LoVo (cell line): ENCODE data around the gene NDEL1.
A peak's percentile ranks its signal among the peaks of the same experiment; 100 is the strongest.
"Not testable (repeated sequence)": the region's sequence is repeated elsewhere in the genome, so short reads cannot be mapped to it uniquely, and the experiment has no call there.

ENCODE experiments used
- DNase-seq: peaks from one replicate; pipeline ENCODE4 v3.0.0-alpha.2; 2016; ENCODE audit warnings: low spot score

The NDEL1 gene, protein sequence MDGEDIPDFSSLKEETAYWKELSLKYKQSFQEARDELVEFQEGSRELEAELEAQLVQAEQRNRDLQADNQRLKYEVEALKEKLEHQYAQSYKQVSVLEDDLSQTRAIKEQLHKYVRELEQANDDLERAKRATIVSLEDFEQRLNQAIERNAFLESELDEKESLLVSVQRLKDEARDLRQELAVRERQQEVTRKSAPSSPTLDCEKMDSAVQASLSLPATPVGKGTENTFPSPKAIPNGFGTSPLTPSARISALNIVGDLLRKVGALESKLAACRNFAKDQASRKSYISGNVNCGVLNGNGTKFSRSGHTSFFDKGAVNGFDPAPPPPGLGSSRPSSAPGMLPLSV

DNA sequence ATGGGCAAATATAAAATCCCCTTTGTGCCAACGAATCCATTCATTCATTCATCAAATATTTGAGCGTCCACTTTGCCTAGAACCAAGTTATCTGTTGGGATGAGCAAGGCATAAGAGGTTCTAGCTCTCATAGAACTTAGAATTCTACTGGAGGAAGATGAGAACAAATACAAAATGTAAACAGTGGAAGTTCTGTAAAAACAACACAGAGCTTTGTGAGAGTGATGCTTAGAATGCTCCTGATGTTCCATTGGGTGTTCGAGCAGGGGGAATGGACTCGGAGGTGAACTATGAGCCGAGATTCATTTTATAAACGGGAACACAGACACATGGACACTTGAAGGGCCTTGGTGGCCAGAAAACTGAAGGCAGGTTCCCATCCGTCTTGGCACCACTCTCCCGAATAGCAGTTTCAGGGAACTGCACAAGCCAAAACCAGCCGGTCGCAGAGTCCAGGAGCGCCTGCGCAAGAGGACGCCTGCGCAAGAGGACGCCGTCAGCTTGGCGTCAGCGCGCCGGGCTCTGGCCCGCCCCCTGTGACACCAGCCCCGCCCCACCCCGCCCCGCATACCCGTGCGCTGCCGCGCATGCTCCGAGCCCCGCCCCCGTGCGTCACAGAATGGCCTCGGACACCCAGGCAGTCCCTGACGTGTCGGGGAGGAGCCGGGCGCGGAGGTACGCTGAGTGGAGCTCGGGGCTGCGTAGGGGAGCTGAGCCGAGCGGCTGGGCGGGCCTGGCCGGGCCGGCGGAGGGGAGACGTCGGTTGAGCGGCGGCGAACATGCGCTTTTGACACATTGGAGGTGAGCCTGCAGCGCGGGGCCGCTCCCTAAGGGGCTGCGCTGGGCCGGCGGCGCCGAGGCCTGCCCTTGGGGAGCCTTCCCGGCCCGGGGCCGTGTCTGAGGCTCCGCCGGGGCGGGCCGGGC, at the start of gene NDEL1:
Gene NDEL1, plus strand, starts transcription at position 640 of the 924 bp plus-strand sequence. CDS start 8,388 bp downstream, outside the sequence.
- peak; percentile 97 for DNase-seq

DNA sequence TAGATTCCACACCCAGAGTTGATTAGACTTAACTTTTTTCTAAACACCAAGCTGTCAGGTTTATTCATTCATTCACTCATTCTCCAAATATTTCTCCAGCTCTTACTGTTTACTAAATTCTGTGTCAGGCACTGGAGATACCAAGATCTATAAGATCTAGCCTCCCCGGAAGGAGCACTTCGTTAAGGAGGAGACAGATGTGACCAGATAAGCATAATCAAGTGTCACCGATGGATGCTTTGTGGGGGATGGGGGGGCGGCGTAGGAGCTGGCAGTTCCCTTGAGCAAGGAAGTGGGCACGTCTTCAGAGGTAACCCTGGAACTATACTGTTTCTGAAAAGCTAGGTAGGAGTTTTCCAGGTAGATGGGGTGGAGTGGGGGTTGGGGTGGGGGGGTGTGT, 48.8 kb upstream of the NDEL1 start:
- no peak for DNase-seq

DNA sequence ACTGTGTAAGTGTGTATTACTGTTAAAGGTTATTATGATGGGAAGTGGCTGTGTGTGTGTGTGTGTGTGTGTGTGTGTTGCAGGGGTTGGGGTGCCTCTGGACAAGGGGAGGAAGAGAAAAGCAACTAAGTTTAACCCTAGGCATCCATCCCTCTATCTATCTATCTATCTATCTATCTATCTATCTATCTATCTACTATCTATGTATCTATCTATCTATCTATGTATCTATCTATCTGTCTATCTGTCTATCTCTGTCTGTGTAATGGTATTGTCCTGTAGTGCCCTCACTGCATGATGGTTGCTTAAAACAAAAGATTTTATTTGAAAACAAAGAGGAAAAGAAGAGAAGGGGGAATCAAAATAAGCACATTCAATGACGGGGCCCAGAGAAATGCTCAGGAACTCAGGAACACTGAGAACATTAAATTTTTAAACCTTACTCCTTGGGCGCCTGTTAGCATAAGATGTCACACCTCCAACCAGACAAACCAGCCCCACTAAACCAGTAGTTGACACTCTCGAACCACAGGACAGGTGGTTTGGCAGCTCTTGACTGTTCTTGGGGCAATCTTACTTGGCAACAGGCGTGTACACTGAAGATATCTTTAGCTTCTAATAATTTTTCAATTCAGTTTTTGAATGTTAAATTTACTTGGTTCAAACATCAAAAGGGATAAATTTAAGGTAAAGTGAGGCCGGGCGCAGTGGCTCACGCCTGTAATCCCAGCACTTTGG, 47.6 kb upstream of the NDEL1 start:
- no peak for DNase-seq

DNA sequence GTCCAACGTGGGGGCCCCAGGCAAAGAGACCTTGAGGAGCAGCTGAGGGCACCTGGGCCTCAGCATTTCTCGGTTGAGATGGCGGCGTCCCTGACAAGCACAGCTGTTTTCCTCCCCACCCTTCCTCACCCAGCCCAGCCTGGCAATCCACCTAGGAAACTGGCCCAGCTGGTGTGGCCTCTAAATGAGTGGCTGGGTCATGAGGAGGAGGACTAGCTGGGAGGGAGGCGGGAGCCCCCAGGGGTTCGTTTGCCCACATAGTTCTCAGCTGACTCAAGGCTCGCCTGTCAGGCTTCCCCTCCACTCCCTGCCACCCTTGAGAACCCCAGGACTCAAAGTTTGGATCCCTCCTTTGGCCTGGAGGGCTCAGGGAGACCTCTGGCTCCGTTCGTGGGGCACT, 44.0 kb upstream of the NDEL1 start:
- no peak for DNase-seq

DNA sequence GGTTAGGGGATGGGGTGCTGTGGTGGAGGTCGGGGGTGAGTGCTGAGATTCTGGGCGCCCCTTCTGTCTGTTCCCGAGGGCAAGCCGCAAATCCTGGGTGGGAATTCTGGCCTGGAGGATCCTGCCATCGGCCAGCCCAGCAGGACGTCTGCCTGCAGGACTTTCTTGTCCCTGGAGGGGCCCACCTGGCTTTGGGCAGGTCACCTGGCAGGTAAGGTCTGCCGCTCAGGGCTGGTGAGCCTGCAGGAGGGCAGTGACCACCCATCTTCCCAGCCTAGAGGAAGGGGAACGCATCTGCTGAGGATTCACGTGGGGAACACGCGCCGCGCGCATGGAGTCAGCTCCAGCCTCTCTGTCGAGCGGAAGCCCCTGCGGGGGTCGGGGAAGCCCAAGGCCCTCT, 43.4 kb upstream of the NDEL1 start:
- DNase-seq, result no peak

DNA sequence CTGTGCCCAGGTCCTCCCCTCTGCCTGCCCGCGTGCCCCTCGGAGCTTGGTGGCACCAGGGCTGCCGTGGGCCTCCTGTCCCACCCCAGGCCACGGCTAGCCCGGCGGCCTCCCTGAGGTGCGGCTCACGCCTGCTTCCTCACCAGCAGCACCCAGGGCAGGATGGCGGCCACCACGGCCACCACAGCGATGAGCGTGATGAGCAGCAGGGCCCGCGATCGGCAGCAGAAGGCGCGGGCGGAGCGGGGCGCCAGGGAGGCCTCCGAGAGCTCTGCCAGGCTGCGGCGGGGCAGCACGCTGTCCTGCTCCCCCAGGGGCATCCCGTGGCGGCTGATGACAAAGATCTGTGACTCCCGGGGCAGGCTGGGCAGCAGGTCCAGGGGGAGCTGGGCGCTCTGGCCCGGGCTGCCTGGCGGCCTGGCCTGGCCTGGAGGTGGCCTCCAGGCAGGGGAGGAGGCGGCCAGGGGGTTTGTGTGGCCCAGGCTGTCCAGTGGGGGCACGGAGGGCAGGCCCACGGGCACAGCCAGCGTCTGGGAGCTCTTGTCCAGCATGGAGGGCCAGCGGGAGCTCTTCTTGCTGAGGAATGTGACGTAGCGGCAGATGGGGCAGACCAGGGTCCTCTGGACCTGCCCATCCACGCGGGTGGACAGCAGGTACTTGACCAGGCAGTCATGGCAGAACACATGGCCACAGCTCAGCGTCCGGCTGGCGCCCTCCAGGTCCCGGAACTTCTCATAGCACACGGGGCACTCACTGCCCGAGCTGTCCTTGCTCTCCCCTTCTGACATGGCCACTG, 42.8 kb upstream of the NDEL1 start:
- DNase-seq, result no peak

DNA sequence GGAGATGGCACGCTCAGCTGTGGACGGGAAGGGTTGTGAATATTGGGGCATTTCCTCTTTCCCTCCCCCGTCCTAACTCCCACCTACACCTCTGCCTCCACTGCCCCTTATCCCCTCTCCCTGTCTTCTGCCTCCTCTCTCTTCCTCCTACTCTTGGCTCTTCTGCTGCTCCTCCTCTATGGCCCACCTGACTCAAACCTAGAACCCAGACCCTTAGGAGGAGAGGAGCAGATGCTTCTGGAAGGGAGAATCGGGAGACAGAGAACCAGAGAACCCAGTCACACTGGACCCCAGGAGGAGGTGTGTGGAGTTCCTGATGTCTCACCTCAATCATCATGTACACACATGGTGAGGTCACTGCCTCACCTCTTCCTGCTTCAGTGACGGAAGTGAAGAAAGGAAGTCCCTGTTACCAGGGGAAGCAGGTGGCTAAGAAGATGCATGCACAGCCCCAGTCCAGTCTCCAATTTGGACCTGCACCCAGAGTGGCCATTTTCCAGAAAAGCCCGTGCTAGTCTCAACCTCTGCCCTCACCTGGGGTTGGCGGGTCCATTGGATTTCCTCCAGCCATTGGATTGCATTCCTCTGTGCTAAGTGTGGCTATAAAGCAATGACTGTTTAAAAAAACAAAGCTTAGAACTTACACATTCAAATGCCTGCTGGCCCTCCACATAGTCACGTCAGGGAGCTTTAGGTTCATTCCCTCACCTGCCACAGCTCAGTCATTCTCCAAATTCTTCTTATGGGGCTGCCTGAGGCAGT, 42.0 kb upstream of the NDEL1 start:
- no peak for DNase-seq

DNA sequence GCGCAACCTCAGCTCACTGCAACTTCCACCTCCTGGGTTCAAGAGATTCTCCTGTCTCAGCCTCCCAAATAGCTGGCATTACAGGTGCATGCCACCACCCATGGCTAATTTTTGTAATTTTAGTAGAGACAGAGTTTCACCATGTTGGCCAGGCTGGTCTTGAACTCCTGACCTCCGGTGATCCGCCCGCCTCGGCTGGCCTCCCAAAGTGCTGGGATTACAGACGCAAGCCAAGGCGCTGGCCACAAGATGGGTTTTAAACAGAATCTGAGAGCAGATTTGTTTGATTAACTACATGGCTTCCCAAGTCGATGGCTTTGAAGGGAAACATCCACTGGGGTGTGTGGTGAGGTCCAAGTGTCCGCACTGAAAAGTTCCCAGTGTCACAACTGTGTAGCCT, 41.2 kb upstream of the NDEL1 start:
- DNase-seq, result not testable (repeated sequence)

DNA sequence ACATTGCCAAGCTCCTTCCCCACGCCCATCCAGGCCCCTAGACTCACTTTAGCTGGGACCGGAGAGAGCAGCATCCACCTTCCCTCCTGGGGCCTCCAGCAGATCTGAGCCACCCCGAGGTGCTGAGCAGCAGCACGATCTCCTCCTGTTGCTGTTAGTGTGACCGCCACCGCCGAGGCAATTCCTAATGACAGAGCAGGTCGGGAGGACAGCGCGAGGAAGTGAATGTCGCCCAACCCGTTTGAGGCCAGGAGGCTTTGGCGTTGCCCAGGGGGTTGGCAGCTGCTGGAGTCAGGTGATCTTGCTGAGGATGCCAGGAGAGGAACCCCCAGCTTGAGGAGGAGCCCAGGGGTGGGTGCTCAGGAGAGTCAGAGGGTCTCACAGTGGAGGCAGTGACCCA, 38.0 kb upstream of the NDEL1 start, which contains the start of gene RNF222:
Gene RNF222, minus strand, starts transcription at position 192 of the 400 bp plus-strand sequence. CDS start 4,366 bp downstream, outside the sequence.
- no peak for DNase-seq

DNA sequence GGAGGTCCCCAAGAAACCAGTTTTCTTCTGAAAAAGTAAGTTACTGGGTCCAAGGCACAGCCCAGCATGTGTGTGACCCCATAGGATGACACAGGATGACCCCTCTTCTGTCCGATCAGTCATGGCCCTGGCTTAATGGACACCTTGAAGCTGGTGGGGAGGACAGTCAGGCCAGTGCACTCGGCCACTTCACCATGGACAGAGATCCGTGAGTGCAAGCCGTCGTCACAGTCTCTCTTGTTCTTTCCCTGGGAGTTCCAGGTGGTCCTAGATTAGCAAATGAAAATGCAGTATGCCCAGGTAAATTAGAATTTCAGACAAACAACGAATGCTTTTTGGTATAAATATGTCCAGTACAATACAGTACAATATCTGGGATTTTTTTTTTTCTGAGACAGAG, 36.7 kb upstream of the NDEL1 start:
- no peak for DNase-seq

DNA sequence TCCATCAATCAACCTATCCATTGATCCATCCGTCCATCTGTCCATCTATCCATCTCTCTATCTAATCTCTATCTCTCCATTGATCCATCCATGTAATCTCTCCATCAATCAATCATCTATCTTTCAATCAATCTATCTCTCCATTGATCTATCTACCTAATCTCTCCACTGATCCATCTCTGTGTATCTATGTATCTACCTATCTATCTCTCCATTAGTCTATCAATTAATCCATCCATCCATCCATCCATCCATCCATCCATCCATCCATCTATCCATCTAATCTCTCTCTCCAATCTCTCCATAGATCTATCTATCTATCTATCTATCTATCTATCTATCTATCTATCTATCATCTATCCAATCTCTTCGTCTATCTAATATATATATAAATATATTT, 34.6 kb upstream of the NDEL1 start:
- DNase-seq, result no peak

DNA sequence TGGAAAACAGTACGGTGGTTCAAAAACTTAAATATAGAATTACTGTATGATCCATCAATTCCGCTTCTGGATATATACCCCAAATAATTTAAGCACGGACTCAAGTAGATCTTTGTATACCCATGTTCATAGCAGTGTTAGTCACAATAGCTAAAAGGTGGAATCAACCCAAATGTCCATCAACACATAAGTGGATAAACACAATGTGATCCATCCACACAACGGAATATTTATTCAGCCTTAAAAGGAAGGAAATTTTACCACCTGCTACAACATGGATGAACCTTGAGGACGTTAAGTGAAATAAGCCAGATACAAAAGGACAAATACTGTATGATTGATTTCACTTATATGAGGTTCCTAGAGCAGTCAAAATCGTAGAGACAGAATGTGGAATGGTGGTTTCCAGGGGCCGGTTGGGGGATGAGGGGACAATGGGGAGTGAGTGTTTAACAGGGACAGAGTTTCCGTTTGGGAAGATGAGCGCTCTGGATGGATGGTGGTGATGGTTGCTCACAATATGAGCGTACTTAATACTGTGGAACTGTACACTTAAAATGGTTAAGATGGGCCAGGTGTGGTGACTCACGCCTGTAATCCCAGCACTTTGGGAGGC, 32.7 kb upstream of the NDEL1 start:
- DNase-seq, result no peak

DNA sequence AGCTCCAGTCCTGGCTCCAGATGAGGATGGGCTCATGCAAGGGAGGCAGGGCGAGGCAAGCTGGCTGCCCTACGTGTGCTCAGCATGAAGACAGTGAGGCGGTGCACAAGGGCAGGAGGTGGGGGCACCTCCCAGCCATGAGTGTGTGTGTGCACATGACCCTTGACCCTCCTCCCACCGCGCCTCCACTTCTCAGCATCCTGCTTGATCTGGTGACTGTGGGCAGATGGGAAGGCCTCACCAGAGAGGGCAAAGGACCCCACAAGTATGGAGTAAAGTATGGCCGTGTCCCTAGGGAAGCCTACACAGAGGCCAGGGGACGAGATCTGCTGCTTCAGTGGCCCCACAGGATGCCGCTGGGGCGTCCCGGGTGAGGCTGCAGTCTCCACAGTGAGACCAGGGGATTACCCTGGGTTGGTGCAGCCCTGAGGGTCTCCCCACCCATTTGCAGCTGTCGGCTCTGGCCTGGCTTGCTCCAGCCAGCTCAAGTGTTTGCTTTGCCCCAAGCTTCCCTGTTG, 30.1 kb upstream of the NDEL1 start:
- DNase-seq, result no peak

DNA sequence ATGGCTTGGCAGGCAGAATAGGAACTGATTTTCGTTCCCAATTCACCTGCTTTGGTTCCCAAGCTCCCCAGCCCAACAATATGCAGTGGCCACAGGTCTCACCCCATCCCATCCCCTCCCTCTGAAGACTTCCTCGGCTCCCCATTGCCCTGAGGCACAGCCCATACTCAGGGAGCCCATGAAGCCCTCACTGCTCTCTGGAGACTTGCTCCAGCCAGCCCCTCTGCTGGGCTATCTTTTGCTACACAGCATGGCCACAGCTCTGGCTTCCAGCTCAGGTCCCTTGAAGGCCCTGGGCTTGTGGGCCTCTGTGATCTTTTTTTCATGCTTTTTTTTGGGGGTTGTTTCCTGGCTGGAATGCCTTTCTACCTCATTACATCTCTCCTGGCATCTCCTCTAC, 29.5 kb upstream of the NDEL1 start:
- no peak for DNase-seq

DNA sequence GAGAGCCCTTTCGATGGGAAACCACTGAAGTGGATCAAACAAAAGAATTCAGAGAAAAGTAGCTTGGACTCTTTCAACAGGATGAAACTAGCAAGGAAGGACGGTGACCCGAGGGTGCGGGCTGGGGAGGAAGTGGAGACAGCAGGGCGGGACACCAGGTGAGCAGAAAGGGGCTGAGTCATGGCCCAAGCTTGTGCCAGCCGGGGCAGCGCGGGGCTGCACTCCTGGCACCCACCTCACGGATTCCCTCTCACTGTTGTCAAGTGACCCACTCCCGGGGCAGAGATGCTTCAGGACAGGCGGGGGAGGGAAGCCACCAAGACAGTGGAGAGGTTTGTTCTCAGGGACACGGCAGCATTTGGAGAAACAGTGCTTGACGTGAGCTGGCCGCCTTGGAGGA, 27.3 kb upstream of the NDEL1 start:
- peak; percentile 77 for DNase-seq

DNA sequence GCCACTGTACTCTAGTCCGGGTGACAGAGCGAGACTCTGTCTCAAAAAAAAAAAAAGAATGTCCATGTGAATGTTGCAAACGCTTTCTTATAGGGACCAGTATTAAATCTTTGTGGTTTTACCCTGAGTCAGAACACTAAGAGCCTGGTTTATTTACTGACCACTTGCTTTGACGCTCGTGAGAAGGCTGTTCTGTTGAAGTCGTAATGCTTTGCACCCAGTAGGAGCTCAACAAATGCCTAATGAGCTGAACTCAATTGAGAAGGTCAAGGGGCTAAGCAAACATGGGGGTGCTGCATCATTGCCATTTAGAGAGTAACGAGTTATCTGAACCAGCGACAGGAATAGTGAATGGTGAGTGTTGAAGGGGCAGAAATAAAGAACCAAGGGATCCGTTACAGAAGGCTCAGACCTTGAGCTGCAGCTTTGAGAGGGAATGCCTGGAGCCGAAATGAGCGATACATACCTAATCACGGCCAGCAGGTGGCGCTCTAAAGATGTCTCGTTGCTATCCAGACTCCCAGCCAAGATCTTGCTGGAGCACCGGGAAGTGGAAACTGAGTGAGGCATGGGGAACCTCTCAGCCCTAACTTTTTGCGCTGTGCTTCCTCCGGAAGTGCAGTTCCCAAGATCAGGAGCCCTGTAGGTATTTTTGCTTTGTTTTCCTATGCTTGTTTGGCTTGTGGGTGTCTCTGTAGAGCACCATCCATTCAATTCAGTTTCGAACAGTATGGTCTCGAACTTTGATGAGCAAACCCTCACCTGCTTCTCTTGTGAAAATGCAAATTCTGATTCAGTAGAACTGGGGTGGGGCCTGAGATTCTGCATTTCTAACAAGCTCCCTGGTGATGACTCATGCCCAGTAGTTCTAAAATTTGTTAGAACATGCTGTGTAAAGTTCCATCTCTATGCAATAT, 25.5 kb upstream of the NDEL1 start:
- DNase-seq, result peak; percentile 91

DNA sequence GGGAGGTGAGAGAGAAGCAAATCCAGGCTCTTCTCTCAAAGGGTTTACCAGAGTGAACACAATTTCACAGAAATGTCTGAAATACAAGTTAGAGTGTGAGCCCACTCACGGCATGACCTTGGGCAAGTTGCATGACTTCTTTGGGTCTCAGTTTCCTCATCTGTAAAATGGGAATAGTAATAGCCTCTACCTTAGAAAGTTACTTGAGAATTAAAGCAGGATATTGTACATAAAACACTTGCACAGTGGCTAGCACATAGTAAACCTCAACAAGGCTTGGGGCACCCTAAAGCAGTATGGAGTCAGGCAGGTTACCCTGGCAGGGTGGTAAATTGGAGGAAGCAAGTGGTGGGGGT, 24.8 kb upstream of the NDEL1 start:
- no peak for DNase-seq

DNA sequence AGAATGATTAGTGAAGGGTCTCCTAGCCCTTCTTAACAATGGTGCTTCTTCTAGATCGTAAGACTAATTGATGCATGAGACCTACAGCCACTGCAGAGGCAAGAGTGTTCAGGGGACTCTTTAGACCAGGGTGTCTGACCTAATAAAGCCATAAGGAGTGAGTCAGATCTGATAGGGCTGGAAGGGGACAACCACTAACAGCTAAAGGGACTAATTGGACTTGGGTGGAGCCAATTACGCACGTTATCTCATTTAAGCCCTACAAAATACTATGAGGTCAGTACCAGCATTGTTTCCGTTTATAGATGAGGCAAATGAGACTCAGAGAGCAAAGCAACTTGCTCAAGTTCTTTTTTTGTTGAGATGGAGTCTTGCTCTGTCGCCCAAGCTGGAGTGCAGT, 23.6 kb upstream of the NDEL1 start:
- DNase-seq, result no peak

DNA sequence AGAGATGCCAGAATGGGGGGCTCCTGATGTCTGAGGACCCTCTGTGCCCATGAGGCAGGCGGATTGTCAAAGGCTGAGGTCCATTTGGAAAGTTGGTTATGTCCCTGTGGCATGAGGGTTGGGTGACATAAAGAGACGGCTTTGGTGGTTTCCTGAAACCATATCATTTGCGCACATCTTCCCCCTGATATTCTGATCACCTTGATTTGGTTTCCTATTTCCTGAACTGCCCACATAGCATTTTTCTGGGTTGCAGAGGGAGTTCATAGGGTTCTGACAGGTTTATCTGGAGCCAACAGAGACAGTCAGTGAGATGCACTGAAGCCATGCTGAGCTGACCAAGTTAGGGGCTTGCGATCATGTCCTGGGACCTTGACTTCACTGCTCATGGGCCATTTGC, 22.4 kb upstream of the NDEL1 start:
- DNase-seq, result no peak
